Liver (tissue), 2 donors: Measurements from ENCODE around the gene ANKRD53.

Source experiments
- SP1 ChIP-seq: IDR thresholded peaks from 2 replicates; pipeline ENCODE4 v1.6.1; 2018; ENCODE audit warnings: antibody characterized with exemption, mild to moderate bottlenecking
- YY1 ChIP-seq: IDR thresholded peaks from 2 replicates; pipeline ENCODE4 v1.6.1; 2016; ENCODE audit warnings: antibody characterized with exemption, mild to moderate bottlenecking
- donor health status: healthy.

GRCh38 chr2:70979626-70980025, 1.2 kb downstream of the ANKRD53 start:
- TF ChIP-seq YY1 (no peak), SP1 (no peak)
